CD4-positive, alpha-beta T cell treated with Interleukin-6 for 4 hours (primary cell): ENCODE measurements around the gene KRT35.

ENCODE experiments used
- DNase-seq: peaks from one replicate; pipeline ENCODE4 v3.0.0-alpha.2; 2020; ENCODE audit warnings: mixed read lengths

Gene KRT35

DNA sequence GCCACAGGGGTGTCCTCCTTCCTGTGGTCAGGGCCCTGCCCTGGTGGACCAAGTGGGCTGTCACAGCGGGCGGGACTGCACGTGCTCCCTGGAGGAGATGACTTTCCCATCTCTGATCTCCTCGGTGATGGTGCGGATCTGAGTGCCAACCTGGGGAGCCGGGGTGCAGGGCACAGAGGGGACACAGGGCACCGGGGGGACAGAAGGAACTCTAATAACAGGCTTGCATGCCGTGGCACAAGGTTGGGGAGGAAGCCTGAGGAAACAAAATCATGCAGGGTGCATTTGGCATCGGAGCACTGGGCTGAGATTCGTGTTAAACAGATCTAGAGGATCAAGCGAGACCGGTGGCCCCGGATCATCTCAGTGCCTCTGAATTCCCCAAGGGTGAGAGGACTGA lies 5.4 kb upstream of the KRT35 start:
- DNase-seq, result no peak

GRCh38 chr17:41484920-41485904 lies 4.3 kb upstream of the KRT35 start:
- DNase-seq, result no peak

GRCh38 chr17:41483991-41484826 lies 3.3 kb upstream of the KRT35 start:
- DNase-seq, result no peak

DNA sequence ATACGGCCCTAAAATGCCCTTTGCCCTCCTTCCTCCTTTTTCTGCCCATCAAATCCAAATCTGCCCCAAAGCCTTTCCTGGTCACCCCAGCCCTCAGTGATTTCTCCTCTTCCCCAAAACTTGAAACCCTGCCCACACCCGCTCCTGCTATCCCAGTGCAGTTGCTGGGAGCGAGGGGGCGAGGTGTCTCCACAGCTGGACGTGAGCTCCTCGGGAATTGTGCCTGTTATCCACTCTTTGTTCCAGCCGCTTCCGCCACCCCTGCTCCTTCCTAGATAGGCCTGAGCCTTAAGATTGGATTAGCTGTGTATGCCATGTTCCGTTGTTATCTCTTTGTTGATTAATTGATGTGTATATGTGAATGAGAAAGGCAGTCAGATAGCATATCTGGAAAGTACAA lies 2.6 kb upstream of the KRT35 start:
- no peak for DNase-seq

GRCh38 chr17:41480581-41480980 lies 370 bp downstream of the KRT35 start:
- no peak for DNase-seq

- no peak for DNase-seq
These were observed 815 bp downstream of the KRT35 start for GRCh38 chr17:41480136-41480535.

- DNase-seq, result no peak
These were observed 2.7 kb downstream of the KRT35 start for GRCh38 chr17:41478237-41478636.

- DNase-seq, result no peak
These were observed 3.8 kb downstream of the KRT35 start for GRCh38 chr17:41476866-41477815.

- no peak for DNase-seq
These were observed 5.5 kb downstream of the KRT35 start for GRCh38 chr17:41475421-41475820.

DNA sequence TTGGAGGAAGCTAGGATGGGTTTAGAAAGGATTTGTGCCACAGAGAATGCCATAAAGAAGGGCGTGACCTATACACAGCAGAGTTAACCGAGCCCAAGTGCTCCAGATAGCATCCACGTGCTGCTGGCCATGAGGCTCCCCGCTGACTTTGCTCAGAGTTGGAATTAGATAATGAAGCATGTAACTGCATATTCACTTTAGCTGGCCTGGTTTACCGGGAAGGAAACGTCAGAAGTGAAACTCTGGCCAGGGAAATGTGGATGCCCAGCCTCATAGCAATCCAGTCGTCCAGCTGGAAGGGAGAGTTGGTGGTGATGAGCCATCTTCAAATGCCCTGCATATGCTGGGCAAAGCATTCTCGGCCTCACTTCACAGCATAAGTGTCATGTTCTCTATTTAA lies 6.1 kb downstream of the KRT35 start:
- DNase-seq, result no peak

DNA sequence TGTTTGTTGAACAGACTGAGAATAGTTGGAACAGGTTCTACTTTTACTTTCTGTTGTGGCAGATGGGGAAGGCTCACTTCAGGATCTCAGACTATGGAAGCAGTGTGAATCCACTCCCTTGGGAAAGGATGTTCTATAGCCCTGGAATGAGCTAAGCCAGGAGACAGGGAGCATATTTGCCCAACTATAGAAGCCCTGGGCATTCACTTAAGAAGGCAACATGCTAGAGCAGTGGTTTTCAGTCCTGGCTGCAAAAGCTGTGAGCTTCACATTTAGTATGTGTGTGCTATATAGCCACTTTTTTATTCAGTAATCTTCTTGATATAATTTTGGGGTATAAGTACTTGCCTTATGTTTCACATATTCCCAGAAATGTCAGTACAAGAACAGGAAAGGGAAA lies 12.6 kb downstream of the KRT35 start:
- DNase-seq, result no peak

- DNase-seq, result no peak
These were observed 13.4 kb downstream of the KRT35 start for GRCh38 chr17:41467561-41467960.

GRCh38 chr17:41466988-41467387 lies 14.0 kb downstream of the KRT35 start, which contains the start of gene KRT32:
KRT32 (minus strand) TSS chr17:41467386; CDS start chr17:41467325, 61 bp downstream.
- no peak for DNase-seq

GRCh38 chr17:41464682-41465081 lies 16.3 kb downstream of the KRT35 start:
- no peak for DNase-seq

- DNase-seq, result no peak
These were observed 16.8 kb downstream of the KRT35 start for GRCh38 chr17:41464173-41464572.

- DNase-seq, result no peak
These were observed 17.2 kb downstream of the KRT35 start for GRCh38 chr17:41463746-41464145.

DNA sequence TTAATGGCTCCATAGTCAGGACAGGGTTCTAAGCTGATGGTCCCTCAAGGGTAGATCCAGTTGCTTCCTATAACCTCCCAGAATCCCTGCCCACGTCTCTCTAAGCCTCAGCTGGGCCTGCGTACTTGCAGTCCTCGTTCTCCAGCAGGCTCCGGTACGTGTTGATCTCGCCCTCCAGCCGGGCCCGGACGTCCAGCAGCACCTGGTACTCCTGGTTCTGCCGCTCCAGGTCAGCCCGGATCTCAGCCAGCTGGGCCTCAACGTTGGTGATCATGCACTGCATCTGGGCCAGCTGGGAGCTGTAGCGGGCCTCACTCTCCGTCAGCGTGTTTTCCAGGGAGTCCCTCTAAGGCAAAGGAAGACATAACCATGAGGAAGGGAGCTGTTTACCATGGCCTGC lies 18.2 kb downstream of the KRT35 start:
- no peak for DNase-seq

DNA sequence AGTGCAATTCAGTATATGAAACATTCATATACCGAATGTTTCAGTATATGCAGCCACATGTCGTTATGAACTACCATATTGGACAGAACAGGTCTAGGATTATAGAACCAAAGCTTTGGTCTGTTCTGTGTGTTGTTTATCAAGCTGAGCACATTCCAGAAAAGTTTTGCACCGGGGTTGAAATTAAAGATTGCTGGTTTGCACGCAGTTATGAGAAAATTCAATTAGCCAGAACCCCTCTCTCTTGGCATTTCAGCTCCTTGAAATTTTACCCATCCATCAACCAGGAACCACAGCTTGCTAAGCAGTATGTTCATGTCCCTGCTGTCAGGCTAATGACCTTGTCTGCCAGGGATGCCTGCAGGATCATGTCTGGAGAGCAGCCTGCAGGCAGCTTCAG lies 23.3 kb downstream of the KRT35 start:
- DNase-seq, result no peak

DNA sequence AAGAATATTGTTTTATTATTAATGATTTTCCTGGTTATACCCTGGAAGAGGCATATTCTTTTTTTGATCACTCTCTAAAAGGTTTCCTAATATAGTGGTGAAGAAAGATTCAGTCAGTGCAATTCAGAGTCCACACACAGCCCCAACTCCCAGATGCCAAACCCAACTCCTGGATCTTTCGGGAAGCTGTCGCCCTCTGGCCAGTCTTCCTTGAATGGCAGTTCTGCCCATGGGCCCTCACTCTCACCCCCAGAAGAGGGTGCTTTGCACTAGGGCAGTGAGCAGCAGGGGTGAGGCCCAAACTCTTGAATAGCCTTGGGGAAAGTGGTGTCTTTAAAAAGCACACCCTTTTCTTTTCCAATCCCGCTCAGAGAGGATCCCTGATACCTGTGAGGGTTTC lies 24.7 kb downstream of the KRT35 start:
- no peak for DNase-seq

GRCh38 chr17:41455236-41455635 lies 25.7 kb downstream of the KRT35 start:
- no peak for DNase-seq

- no peak for DNase-seq
These were observed 27.9 kb downstream of the KRT35 start for GRCh38 chr17:41453066-41453465.

- no peak for DNase-seq
These were observed 28.7 kb downstream of the KRT35 start for GRCh38 chr17:41452281-41452680.
